ENCODE data around the gene BLTP3A. TPM values are rescaled to one million over a fixed set of nuclear protein-coding genes. Genes with fewer than 3 reads are reported as not detected.
A peak's percentile ranks its signal among the peaks of the same experiment; 100 is the strongest.
"Not testable (repeated sequence)": the region's sequence is repeated elsewhere in the genome, so short reads cannot be mapped to it uniquely, and the experiment has no call there.

Gene BLTP3A
- 18.2 and 22.3 TPM in 2 replicates for total RNA-seq (2021)
- percentile 74 among the genes with signal in this experiment for Bru-seq, nascent RNA
- percentile 72 among the genes with signal in this experiment for BruChase-seq, experiment 1, labeled RNA remaining after a 2-hour chase
- BruChase-seq, experiment 2, labeled RNA remaining after a 6-hour chase, result percentile 80 among the genes with signal in this experiment
- long read RNA-seq, full-length matches to known transcripts, result 1 of 12 reads
- long read RNA-seq, partial matches to known transcripts, result 5 of 12 reads
- long read RNA-seq, other reads (novel, unspliced or antisense), result 6 of 12 reads

GRCh38 chr6:34791701-34792604 lies at the start of gene BLTP3A:
TSS of gene BLTP3A (plus strand) at chr6:34792083. CDS start at chr6:34792251, 168 bp downstream.
- H3K36me3 ChIP-seq (ENCODE audit: low read depth), result no peaks in the 10 kb centered on the region; the same call in 1 of the 2 replicates
- ChIA-PET CTCF (interaction anchor here (0.5 kb wide), 1 partner anchor 83 kb away, joined by 5 read pairs; no protein-coding TSS in a partner anchor), POLR2A (ENCODE audit: unreplicated experiment) (interaction anchor here (0.5 to 0.6 kb wide), 3 partner anchors 97 to 488 kb away, joined by 3 to 5 read pairs (median 3); partner anchors contain the start of gene ANKS1A)
- H3K4me1 ChIP-seq (replicated peaks; ENCODE audit: insufficient read depth), result peaks cover 48% of the 10 kb centered on the region
- DNase-seq, result peak in 1 of 2 experiments; percentile 62
- no peaks in the 10 kb centered on the region for H3K9me3 ChIP-seq (ENCODE audit: insufficient read depth, low read depth)
- no TSS peak for BruUV-seq (replicated peaks)
- H3K79me2 ChIP-seq (ENCODE audit: low read depth), result peaks cover 41% of the 10 kb centered on the region
- peak within 1 kb of the TSS; percentile 98 for H3K4me2 ChIP-seq
- 0 out of 2 replicates have a peak, but pooled peaks have one; percentile 6 for TF ChIP-seq CTCF (conservative IDR thresholded peaks at IDR 0.05)
- TF ChIP-seq EZH2 (IDR thresholded peaks at IDR 0.05; ENCODE audit: low read depth), result no peak
- peak within 1 kb of the TSS; percentile 96 for H2AFZ ChIP-seq
- no peaks in the 10 kb centered on the region; the same call in 1 of the 2 replicates for H4K20me1 ChIP-seq (ENCODE audit: insufficient read depth)
- H3K27ac ChIP-seq, result peak within 1 kb of the TSS; percentile 90
- peak within 1 kb of the TSS; percentile 99 for H3K4me3 ChIP-seq
- intact Hi-C loops (cut with micrococcal nuclease; ENCODE audit: unreplicated experiment), result loop anchor here (1.0 to 5.0 kb wide), 2 partner anchors 96 to 545 kb away; partner anchors contain the start of genes SMIM29 and TAF11
- H3F3A ChIP-seq (ENCODE audit: insufficient read depth, low read depth), result peaks cover 42% of the 10 kb centered on the region
- no peaks in the 10 kb centered on the region for H3K27me3 ChIP-seq (ENCODE audit: insufficient read depth, low read depth)
- H3K9me2 ChIP-seq (ENCODE audit: insufficient read depth), result no peaks in the 10 kb centered on the region

GRCh38 chr6:34742094-34742493 lies 49.8 kb upstream of the BLTP3A start:
- Histone ChIP-seq H3K4me1 (replicated peaks; ENCODE audit: insufficient read depth) (peaks cover 42% of the 10 kb centered on the region), H3F3A (ENCODE audit: insufficient read depth, low read depth) (peaks cover 40% of the 10 kb centered on the region), H3K27me3 (ENCODE audit: insufficient read depth, low read depth) (no peaks in the 10 kb centered on the region), H3K79me2 (ENCODE audit: low read depth) (no peaks in the 10 kb centered on the region), H3K9me2 (ENCODE audit: insufficient read depth) (no peaks in the 10 kb centered on the region), H4K20me1 (ENCODE audit: insufficient read depth) (no peaks in the 10 kb centered on the region), H2AFZ (no peak overlapping the region), H3K36me3 (ENCODE audit: low read depth) (no peaks in the 10 kb centered on the region), H3K27ac (no peak overlapping the region), H3K4me2 (no peak overlapping the region), H3K9me3 (ENCODE audit: insufficient read depth, low read depth) (no peaks in the 10 kb centered on the region), H3K4me3 (no peak overlapping the region)
- ChIA-PET CTCF (no interaction called here), POLR2A (ENCODE audit: unreplicated experiment) (interaction anchor here (0.6 kb wide), 1 partner anchor 316 kb away, joined by 7 read pairs; the partner anchor contains the start of gene RPS10)
- TF ChIP-seq CTCF (conservative IDR thresholded peaks at IDR 0.05) (no peak), EZH2 (IDR thresholded peaks at IDR 0.05; ENCODE audit: low read depth) (no peak)
- peak in 1 of 2 experiments; percentile 35 for DNase-seq
- BruUV-seq (replicated peaks), result no TSS peak
- intact Hi-C loops (cut with micrococcal nuclease; ENCODE audit: unreplicated experiment), result no loop called here

DNA sequence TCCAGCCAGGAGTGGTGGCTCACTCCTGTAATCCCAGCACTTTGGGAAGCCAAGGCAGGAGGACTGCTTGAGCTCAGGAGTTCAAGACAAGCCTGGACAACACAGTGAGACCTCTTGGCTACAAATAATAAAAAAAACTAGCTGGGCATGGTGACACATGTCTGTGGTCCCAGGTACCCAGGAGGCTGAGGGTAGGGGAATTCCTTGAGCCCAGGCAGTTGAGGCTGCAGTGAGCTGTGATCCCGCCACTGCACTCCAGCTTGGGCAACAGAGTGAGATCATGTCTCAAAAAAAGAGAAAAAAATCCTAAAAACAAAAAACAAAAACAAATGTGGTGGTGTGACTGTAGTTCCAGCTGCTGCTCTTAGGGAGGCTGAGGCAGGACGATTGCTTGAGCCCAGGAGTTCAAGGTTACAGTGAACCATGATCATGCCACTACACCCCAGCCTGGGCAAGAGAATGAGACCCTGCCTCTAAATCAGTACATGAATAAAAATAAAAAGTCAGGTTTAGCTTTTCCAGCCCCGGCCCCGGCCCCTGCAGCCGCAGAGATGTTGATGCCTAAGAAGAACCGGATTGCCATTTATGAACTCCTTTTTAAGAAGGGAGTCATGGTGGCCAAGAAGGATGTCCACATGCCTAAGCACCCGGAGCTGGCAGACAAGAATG lies 48.1 kb upstream of the BLTP3A start:
- Histone ChIP-seq H3K4me2 (0 out of 2 replicates have a peak overlapping the region, but pooled peaks have one; percentile 72), H3K4me3 (no peak overlapping the region), H3F3A (ENCODE audit: insufficient read depth, low read depth) (peaks cover 40% of the 10 kb centered on the region), H3K4me1 (replicated peaks; ENCODE audit: insufficient read depth) (peaks cover 42% of the 10 kb centered on the region), H3K27ac (no peak overlapping the region), H4K20me1 (ENCODE audit: insufficient read depth) (no peaks in the 10 kb centered on the region), H3K9me2 (ENCODE audit: insufficient read depth) (no peaks in the 10 kb centered on the region), H3K27me3 (ENCODE audit: insufficient read depth, low read depth) (no peaks in the 10 kb centered on the region), H3K9me3 (ENCODE audit: insufficient read depth, low read depth) (no peaks in the 10 kb centered on the region), H2AFZ (no peak overlapping the region), H3K79me2 (ENCODE audit: low read depth) (no peaks in the 10 kb centered on the region), H3K36me3 (ENCODE audit: low read depth) (no peaks in the 10 kb centered on the region)
- BruUV-seq (replicated peaks), result no TSS peak
- intact Hi-C loops (cut with micrococcal nuclease; ENCODE audit: unreplicated experiment), result no loop called here
- DNase-seq, result no peak
- ChIA-PET POLR2A (ENCODE audit: unreplicated experiment) (interaction anchor here (0.7 kb wide), 1 partner anchor 104 kb away, joined by 6 read pairs; no protein-coding TSS in a partner anchor), CTCF (no interaction called here)
- TF ChIP-seq CTCF (conservative IDR thresholded peaks at IDR 0.05) (no peak), EZH2 (IDR thresholded peaks at IDR 0.05; ENCODE audit: low read depth) (no peak)

DNA sequence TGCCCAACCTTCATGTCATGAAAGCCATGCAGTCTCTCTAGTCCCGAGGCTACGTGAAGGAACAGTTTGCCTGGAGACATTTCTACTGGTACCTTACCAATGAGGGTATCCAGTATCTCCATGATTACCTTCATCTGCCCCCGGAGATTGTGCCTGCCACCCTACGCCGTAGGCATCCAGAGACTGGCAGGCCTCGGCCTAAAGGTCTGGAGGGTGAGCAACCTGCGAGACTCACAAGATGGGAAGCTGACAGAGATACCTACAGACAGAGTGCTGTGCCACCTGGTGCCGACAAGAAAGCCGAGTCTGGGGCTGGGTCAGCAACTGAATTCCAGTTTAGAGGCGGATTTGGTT lies 47.6 kb upstream of the BLTP3A start:
- Histone ChIP-seq H3F3A (ENCODE audit: insufficient read depth, low read depth) (peaks cover 40% of the 10 kb centered on the region), H3K4me2 (0 out of 2 replicates have a peak overlapping the region, but pooled peaks have one; percentile 72), H3K4me1 (replicated peaks; ENCODE audit: insufficient read depth) (peaks cover 42% of the 10 kb centered on the region)
- H3K36me3 ChIP-seq (ENCODE audit: low read depth); DNase-seq; H3K4me3 ChIP-seq; CTCF ChIA-PET; H4K20me1 ChIP-seq (ENCODE audit: insufficient read depth); intact Hi-C loops (cut with micrococcal nuclease; ENCODE audit: unreplicated experiment); H2AFZ ChIP-seq; H3K27ac ChIP-seq; H3K9me3 ChIP-seq (ENCODE audit: insufficient read depth, low read depth); H3K27me3 ChIP-seq (ENCODE audit: insufficient read depth, low read depth); H3K79me2 ChIP-seq (ENCODE audit: low read depth); POLR2A ChIA-PET (ENCODE audit: unreplicated experiment); H3K9me2 ChIP-seq (ENCODE audit: insufficient read depth); BruUV-seq (replicated peaks): not testable (repeated sequence)

Measured in PC-9 (cell line).